Spleen (tissue), 11 donors: Measurements from ENCODE around the gene SCRN2. TPM values are rescaled to one million over a fixed set of nuclear protein-coding genes. Genes with fewer than 3 reads are reported as not detected.

Source experiments
- DNase-seq: peaks from one replicate; pipeline ENCODE4 v3.0.0-alpha.2; 2020
- H3K27ac ChIP-seq, 8 donors: fragments of 200-600 bp; sonication (generic) in 7 of 8; 1 replicate in 4 of 8; 2 replicates in 4 of 8; pipeline versions ENCODE4 v1.5.0 to v1.8.0; 2016 to 2021; ENCODE audit warnings: inconsistent platforms in 4 of 8, mild to moderate bottlenecking in 4 of 8, moderate library complexity in 1 of 8
- H3K27me3 ChIP-seq, 7 donors: fragments of 200-600 bp; sonication (generic) in 6 of 7; replicated peaks in 1 of 7; 1 replicate in 4 of 7; 2 replicates in 3 of 7; pipeline versions ENCODE4 v1.5.0 to v1.8.0; 2016 to 2021; ENCODE audit warnings: inconsistent platforms in 3 of 7, mild to moderate bottlenecking in 1 of 7
- H3K36me3 ChIP-seq, 6 donors: fragments of 200-600 bp; sonication (generic) in 5 of 6; 1 replicate in 4 of 6; 2 replicates in 2 of 6; pipeline versions ENCODE4 v1.5.0 to v1.8.0; 2016 to 2021; ENCODE audit warnings: inconsistent platforms in 2 of 6
- H3K4me1 ChIP-seq, 6 donors: fragments of 200-600 bp; sonication (generic) in 5 of 6; 1 replicate in 3 of 6; 2 replicates in 3 of 6; pipeline versions ENCODE4 v1.5.0 to v1.8.0; 2016 to 2021; ENCODE audit warnings: inconsistent platforms in 3 of 6
- H3K4me3 ChIP-seq, 8 donors: fragments of 200-600 bp; sonication (generic) in 7 of 8; 1 replicate in 4 of 8; 2 replicates in 4 of 8; pipeline versions ENCODE4 v1.5.0 to v1.8.0; 2016 to 2021; ENCODE audit warnings: inconsistent platforms in 4 of 8, mild to moderate bottlenecking in 4 of 8, moderate library complexity in 2 of 8
- H3K9me3 ChIP-seq, 8 donors: fragments of 200-600 bp; sonication (generic) in 7 of 8; 1 replicate in 4 of 8; 2 replicates in 4 of 8; pipeline versions ENCODE4 v1.5.0 to v1.8.0; 2016 to 2021; ENCODE audit warnings: inconsistent platforms in 4 of 8
- CTCF ChIP-seq, 11 experiments: fragments of 200-600 bp in 7 of 11; fragments of 450-650 bp in 4 of 11; sonication (generic) in 4 of 11; IDR thresholded peaks in 8 of 11; conservative IDR thresholded peaks in 3 of 11; 1 replicate in 7 of 11; 2 replicates in 4 of 11; pipeline versions ENCODE4 v1.4.0 to v1.8.0; 2016 to 2021; ENCODE audit warnings: antibody characterized with exemption in 11 of 11, inconsistent platforms in 4 of 11, mild to moderate bottlenecking in 1 of 11
- POLR2A ChIP-seq, 3 donors: fragments of 450-650 bp; IDR thresholded peaks; one replicate each; pipeline ENCODE4 v1.5.1; 2017; ENCODE audit warnings: antibody characterized with exemption in 3 of 3, mild to moderate bottlenecking in 1 of 3
- POLR2AphosphoS5 ChIP-seq, 3 donors: sonication (generic); formaldehyde crosslinking; IDR thresholded peaks; one replicate each; pipeline ENCODE4 v1.5.1; 2017; ENCODE audit warnings: antibody characterized with exemption in 3 of 3
- WGBS, 5 donors: extraction: QIAGEN DNeasy Blood & Tissue Kit in 3 of 5; methylation state at CpG; one replicate each; pipeline versions ENCODE4 v1.1.5 to v1.1.7; 2013 to 2018; 5-methylcytosine and 5-hydroxymethylcytosine counted together
- intact Hi-C: fragments of 100-400 bp; cut with DNase I; formaldehyde crosslinking; loops from one replicate; pipeline ENCODE4 v1.15.0; 2023; ENCODE audit warnings: low total_unique reads
- polyA plus RNA-seq, 3 donors: library from polyadenylated mRNA; stranded (reverse); fragments of 200-250 nt; gene quantifications; one replicate each; pipeline ENCODE4 v1.2.1, GENCODE V29; 2013
- total RNA-seq, 7 donors: library from RNA; depleted of rRNA in 3 of 7; stranded (reverse); fragments of >200 nt in 3 of 7; fragmentation: NEBNext Ultra II Directional in 4 of 7; extraction: Animal tissue kit (Norgen Biotek cat#: 25700) in 4 of 7; gene quantifications; one replicate each; pipeline versions ENCODE4 v1.1.0 to v1.2.1, GENCODE V29; 2016 to 2021
- donor health status: healthy with polysubstance abuse.
- donor health status: DM: no; HTN: no; CAD: no; lungs with moderate emphysema.
- donor health status: DM: no; HTN: no; CAD: no.
- donor health status: Bipolar disorder and iron deficiency.
- donor health status: healthy.
- donor health status: DM: no; HTN: no; CAD: no.
- donor health status: DM: yes; HTN: yes; CAD: no.

Gene SCRN2
- total and polyA plus RNA-seq, 10 donors, result 37.5 to 59.4 (median 49.7) TPM

GRCh38 chr17:47807421-47807820 lies 33.7 kb downstream of the SCRN2 start:
- Histone ChIP-seq H3K9me3 (no peaks in the 10 kb centered on the region), H3K4me1 (peaks cover 0 to 5% (median 0%) of the 10 kb centered on the region in 6 donors), H3K27ac (no peak overlapping the region), H3K4me3 (no peak overlapping the region), H3K36me3 (peaks cover 0 to 65% (median 54%) of the 10 kb centered on the region in 6 donors), H3K27me3 (no peaks in the 10 kb centered on the region)
- no peak for TF ChIP-seq CTCF (IDR thresholded peaks at IDR 0.05 in 8 of 11, conservative IDR thresholded peaks at IDR 0.05 in 3 of 11)
- TF ChIP-seq POLR2AphosphoS5 (IDR thresholded peaks at IDR 0.05), result peak in 1 of 3 donors; percentile 12
- intact Hi-C loops, result loop anchor here (10.0 kb wide), 1 partner anchor 133 kb away; no protein-coding TSS in a partner anchor
- WGBS, 5 donors, result 86 to 97% (median 89%) methylated on average over 10 to 11 of the region's 11 CpGs
- no peak for DNase-seq

- TF ChIP-seq POLR2AphosphoS5 (IDR thresholded peaks at IDR 0.05), result no peak
- no peak for TF ChIP-seq CTCF (IDR thresholded peaks at IDR 0.05 in 8 of 11, conservative IDR thresholded peaks at IDR 0.05 in 3 of 11)
- Histone ChIP-seq H3K36me3 (peaks cover 0 to 60% (median 48%) of the 10 kb centered on the region in 6 donors), H3K27me3 (no peaks in the 10 kb centered on the region), H3K4me3 (no peak overlapping the region), H3K9me3 (no peaks in the 10 kb centered on the region), H3K27ac (no peak overlapping the region), H3K4me1 (peaks cover 0 to 5% (median 0%) of the 10 kb centered on the region in 6 donors)
- WGBS, 5 donors, result 87 to 95% (median 91%) methylated on average over 9 of the region's 9 CpGs
- intact Hi-C loops, result loop anchor here (10.0 kb wide), 1 partner anchor 132 kb away; no protein-coding TSS in a partner anchor
- DNase-seq, result no peak
These were observed 34.2 kb downstream of the SCRN2 start for GRCh38 chr17:47806913-47807255.

- no peak overlapping the region for H3K27ac ChIP-seq
- intact Hi-C loops, result loop anchor here (10.0 kb wide), 1 partner anchor 131 kb away; no protein-coding TSS in a partner anchor
- TF ChIP-seq CTCF (IDR thresholded peaks at IDR 0.05 in 8 of 11, conservative IDR thresholded peaks at IDR 0.05 in 3 of 11) (no peak), POLR2A (IDR thresholded peaks at IDR 0.05) (no peak), POLR2AphosphoS5 (IDR thresholded peaks at IDR 0.05) (no peak)
- DNase-seq, result no peak
- H3K9me3 ChIP-seq, result no peaks in the 10 kb centered on the region
- H3K4me1 ChIP-seq, result peaks cover 0 to 5% (median 0%) of the 10 kb centered on the region in 6 donors
- H3K27me3 ChIP-seq, result no peaks in the 10 kb centered on the region
- H3K36me3 ChIP-seq, result peaks cover 0 to 54% (median 45%) of the 10 kb centered on the region in 6 donors
- no peak overlapping the region for H3K4me3 ChIP-seq
- WGBS, 5 donors, result 82 to 93% (median 90%) methylated on average over 16 of the region's 16 CpGs
These were observed 34.8 kb downstream of the SCRN2 start for GRCh38 chr17:47806026-47806912.

- H3K27me3 ChIP-seq, result no peaks in the 10 kb centered on the region
- intact Hi-C loops, result loop anchor here (10.0 kb wide), 1 partner anchor 130 kb away; no protein-coding TSS in a partner anchor
- WGBS, 5 donors, result 61 to 88% (median 72%) methylated on average over 1 to 3 of the region's 3 CpGs
- H3K4me1 ChIP-seq, result no peaks in the 10 kb centered on the region
- H3K27ac ChIP-seq, result no peak overlapping the region
- no peak overlapping the region for H3K4me3 ChIP-seq
- TF ChIP-seq POLR2A (IDR thresholded peaks at IDR 0.05) (no peak), CTCF (IDR thresholded peaks at IDR 0.05 in 8 of 11, conservative IDR thresholded peaks at IDR 0.05 in 3 of 11) (no peak), POLR2AphosphoS5 (IDR thresholded peaks at IDR 0.05) (no peak)
- no peak for DNase-seq
- no peaks in the 10 kb centered on the region for H3K9me3 ChIP-seq
- H3K36me3 ChIP-seq, result peaks cover 0 to 35% (median 30%) of the 10 kb centered on the region in 6 donors
These were observed 36.6 kb downstream of the SCRN2 start for GRCh38 chr17:47804461-47804860.
